GM19239 (cell line): ENCODE data around the gene PIGR.

Source experiments
- DNase-seq: peaks from one replicate; pipeline ENCODE4 v3.0.0; 2011; ENCODE audit warnings: low spot score; ENCODE audit not compliant: insufficient read length
- FAIRE-seq: peaks from 2 replicates; lab custom pipeline; 2011; peaks lifted over from hg19 to GRCh38; lab: Jason Lieb, UNC

Gene PIGR

GRCh38 chr1:206913766-206914537 is 32.3 kb downstream of the PIGR start:
- FAIRE-seq (no peak), DNase-seq (no peak)

GRCh38 chr1:206912445-206913095 is 33.7 kb downstream of the PIGR start:
- FAIRE-seq (peak; percentile 85), DNase-seq (peak; percentile 59)

- DNase-seq = peak; percentile 54
These were observed 35.1 kb downstream of the PIGR start for GRCh38 chr1:206911064-206911663.

GRCh38 chr1:206909883-206910318 is 36.4 kb downstream of the PIGR start:
- no peak for DNase-seq
- FAIRE-seq = no peak

More at GRCh38 chr1:206911064-206911663, 35.1 kb downstream of the PIGR start:
- no peak for FAIRE-seq

DNA sequence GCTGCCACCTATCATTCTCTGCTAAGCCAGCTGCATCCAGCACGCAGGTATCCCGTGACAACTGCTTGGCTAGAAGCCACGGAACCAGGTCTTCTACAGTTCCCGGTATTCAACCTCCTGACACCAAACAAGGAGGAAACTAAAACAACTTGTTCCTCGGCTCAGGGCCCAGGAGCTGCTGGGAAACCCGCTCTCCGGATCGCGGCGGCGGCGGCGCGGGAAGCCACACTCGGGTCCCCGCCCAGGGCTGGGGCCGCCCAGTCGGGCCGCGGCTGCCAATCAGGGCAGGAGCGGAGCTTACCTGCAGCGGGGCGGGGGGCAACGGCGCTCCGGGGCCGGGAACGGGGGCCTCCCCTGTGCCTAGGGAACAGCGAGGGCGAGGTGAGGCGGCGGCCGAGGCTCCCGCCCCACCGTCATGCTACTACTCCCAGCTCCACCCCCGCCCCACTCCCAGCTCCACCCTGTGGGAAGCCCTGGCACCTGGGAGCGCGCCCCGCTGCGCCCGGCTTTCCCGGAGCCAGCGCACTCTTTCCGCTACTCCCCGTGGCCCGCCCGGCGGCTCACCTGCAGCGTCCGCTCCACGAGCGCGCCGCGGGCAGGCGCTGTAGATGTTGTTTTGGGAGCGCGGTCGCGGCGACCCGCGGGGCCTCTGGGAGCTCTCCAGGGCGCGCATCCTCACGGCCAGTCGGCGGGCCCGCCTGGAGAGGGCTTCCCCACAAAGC is 36.9 kb downstream of the PIGR start:
- DNase-seq (no peak), FAIRE-seq (no peak)

DNA sequence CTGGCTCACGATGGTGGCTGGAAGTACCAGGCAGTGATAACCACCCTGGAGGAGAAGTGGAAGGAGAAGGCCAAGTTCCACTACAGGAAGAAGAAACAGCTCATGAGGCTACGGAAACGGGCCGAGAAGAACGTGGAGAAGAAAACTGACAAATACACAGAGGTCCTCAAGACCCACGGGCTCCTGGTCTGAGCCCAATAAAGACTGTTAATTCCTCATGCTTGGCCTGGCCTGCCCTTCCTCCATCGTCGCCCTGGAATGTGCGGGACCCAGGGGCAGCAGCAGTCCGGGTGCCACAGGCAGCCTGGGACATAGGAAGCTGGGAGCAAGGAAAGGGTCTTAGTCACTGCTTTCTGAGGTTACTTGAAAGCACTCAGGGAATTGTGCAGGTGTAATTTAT is 38.2 kb downstream of the PIGR start:
- DNase-seq (no peak), FAIRE-seq (no peak)

- FAIRE-seq = no peak
- DNase-seq = no peak
These were observed 38.8 kb downstream of the PIGR start for GRCh38 chr1:206907304-206907991.

DNA sequence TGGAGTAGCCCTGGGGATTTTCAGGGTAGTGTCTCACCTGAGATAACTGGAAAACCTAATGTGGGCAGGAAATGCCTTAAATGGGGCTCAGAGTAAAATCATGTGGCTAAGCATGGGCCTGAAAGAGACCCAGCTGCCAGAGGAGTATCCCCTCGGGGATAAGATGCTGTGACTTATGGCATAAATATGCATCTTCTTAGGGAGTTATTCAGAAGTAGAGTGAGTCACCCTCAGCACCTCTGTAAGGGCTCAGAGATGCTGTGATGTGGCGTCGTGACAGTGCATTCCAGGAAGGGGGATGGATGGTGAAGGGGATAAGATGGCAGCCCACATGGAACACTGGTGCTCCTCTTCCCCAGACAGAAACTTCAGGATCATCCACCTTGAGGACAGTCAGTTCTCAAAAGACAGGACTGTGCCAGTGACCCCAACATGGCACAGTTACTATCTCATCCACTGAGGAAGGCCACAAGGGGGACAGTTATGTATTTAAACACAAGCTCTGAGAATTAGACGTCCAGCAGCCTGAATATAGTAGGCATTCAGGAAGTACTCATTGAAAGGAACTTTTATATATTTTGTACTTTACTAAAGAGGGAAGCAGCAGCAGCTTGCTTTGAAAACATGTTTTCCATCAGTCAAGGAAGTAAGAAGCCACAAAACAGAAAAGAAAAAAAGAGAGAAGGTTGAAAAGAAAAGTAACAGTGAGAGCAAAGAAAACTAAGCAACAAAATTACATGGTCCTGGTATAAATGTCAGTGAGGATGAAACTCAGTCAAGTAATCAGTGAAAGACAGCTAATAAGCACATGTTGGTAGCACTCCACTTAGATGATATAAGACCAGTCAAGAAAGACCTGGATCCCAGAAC is 40.7 kb downstream of the PIGR start:
- no peak for DNase-seq
- no peak for FAIRE-seq

DNA sequence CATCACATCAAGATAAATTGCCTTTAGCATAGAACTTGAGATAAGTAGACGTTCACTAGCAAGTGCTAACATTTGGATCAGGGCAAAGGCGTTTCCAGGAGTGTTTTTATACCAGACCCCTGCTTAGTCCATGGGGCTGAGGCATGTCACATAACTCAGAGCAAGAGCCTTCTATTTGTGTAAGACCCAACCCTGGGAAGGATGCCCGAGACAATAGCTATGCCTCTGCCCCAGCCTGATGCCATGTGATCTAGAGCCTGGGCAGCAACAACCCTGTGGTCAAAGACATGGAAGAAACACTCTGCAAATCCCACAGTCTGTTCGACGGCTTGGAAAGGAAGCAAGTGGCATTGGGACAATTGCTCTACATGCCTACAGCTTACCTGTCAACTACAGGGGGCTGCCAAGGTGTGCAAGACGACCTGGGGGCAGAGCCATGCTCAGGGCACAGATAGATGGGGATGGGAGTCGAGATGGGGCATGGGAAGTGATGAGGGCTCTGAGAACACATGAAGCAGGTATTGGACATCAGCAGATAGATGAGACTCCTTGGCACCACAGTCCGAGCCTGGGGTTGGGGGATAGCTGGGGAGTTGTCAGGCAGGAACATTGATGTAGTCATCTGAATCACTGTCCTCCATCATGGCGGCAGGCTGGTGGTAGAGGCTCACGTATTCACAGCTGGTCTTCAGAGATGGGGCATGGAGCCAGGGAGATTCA is 41.7 kb downstream of the PIGR start:
- DNase-seq (no peak), FAIRE-seq (no peak)

DNA sequence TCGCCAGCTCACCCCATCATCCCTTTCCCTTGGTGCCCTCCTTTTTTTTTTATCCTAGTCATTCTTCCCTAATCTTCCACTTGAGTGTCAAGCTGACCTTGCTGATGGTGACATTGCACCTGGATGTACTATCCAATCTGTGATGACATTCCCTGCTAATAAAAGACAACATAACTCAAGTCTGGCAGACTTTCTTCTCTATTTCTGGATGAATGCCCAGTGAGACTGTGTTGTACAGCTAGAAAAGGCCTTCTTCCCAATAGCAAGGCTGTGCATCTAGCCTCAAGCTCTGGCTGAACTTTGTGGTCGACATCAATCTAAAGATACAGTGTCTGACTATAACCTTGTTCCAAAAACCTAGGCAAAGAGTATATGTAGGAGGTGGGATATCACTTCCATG is 42.6 kb downstream of the PIGR start:
- FAIRE-seq (no peak), DNase-seq (no peak)

DNA sequence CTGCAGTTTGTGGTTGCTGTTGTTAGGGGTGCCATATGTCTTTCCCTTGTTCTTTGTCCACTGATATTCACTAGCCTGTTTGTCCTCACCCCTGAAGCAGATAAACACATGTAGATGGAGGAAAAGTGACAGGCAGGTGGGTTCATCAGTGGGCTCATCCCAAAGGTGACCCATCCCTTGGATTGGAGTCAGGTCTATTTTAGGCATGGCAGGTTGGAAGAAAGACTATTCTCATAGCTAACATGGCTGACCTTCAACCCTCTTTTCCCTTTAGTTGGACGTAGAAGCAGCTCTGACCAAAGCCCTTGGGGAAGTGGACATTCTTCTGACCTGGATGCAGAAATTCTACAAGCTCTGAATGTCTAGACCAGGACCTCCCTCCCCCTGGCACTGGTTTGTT is 43.6 kb downstream of the PIGR start:
- DNase-seq = no peak
- FAIRE-seq = no peak

GRCh38 chr1:206901944-206902343 is 44.3 kb downstream of the PIGR start:
- DNase-seq (no peak), FAIRE-seq (no peak)

DNA sequence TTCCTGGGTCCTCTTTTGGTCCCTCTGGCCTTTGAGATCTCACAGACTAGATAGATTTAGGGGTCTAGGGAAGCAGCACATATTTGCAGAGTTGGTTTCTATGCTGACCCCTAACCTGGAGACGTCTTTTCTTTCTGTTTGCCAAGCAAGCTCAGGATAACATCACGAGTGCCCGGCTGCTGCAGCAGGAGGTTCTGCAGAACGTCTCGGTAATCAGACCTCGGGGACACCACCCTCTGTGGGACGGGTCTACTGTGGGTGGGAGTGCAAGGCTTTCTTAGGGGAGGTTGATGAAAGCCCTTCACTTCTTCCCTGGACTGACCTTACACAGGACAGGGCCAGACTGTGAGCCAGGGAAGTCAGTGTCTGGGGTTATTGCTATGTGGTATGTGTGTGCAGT is 46.1 kb downstream of the PIGR start:
- FAIRE-seq (no peak), DNase-seq (no peak)

DNA sequence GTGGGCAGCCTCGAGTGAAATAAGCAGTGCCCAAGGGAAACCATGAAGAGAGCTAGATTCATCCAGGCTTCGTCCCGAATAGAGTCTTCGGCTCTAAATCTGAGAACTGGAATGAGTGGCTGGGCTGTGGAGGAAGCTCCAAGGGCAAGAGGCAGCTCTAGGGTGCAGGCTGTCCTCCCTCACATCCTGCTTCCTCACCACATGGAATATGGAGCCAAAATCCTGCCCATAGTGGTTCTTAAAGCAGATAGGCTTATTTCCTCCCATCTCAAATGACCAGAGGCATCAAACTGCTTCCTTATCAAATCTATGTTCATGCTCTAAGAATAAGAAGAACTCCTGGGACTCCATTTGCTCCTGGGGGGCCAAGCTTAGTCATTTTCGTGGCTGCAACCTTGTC is 46.5 kb downstream of the PIGR start:
- no peak for DNase-seq
- no peak for FAIRE-seq

DNA sequence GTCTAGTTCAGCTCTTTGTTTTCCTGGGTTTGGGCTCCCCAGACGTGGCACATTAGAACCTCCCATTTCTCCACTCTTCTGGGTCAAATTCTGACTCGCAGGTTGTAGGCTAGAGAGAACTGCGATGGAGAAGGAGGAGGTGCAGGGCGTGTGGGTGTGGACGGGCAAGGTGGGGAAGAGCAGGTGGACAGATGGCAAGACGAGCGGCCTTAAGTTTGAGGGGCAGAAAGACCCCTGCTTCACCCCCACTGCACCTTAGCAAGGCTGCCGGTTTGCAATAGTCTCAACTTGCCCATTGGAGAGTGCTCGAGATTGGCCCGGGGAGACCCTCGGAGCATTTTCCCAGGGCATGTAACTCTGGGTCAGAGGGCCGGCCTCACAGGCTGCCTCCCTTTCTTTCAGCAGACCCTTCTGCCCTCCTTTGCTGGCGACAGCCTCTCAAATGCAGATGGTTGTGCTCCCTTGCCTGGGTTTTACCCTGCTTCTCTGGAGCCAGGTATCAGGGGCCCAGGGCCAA is 47.3 kb downstream of the PIGR start:
- FAIRE-seq = no peak
- no peak for DNase-seq

- FAIRE-seq (no peak), DNase-seq (no peak)
These were observed 48.0 kb downstream of the PIGR start for GRCh38 chr1:206898089-206898914.

DNA sequence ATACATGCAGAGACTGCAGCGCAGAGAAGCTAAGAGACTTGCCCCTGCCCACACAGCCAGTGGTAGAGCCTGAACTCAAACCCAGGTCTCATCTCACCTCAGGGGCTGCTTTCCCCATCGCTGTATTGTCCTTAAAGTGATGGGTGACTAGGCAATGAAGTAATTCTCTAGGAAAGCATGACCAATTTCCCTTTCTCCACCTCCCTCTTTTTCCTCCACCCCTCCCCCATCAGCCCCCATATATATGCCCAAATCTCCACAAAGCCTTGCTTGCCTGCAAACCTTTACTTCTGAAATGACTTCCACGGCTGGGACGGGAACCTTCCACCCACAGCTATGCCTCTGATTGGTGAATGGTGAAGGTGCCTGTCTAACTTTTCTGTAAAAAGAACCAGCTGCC is 49.1 kb downstream of the PIGR start, which contains the start of gene IL24:
TSS of gene IL24 (plus strand) at position 269 of the 400 bp plus-strand sequence. CDS start 390 bp downstream, outside the sequence.
- DNase-seq (no peak), FAIRE-seq (no peak)
